ENCODE results near the gene RCAN3. TPM values are rescaled to one million over a fixed set of nuclear protein-coding genes. Genes with fewer than 3 reads are reported as not detected.

Gene RCAN3
- total and polyA plus RNA-seq, 2 of the 13 experiments (the other 11 are each of a cell fraction or from before 2014, with no cell fraction given): 12.2 to 13.3 TPM

GRCh38 chr1:24568475-24568874 is 65.8 kb downstream of the RCAN3 start:
- CTCF ChIA-PET (ENCODE audit: low intra/inter-chr PET ratio, low total read pairs): no interaction called here
- Histone ChIP-seq H3K4me1 (ENCODE audit: insufficient read depth, low read length) (peaks cover 78% of the 10 kb centered on the region), H3K4me2 (ENCODE audit: low read depth, low read length) (peak overlapping the region; percentile 90), H3K27me3 (ENCODE audit: control insufficient read depth in 1 of 2, insufficient read depth in 2 of 2, low read length in 2 of 2) (no peaks in the 10 kb centered on the region), H3K4me3 (replicated peaks in 1 of 3; ENCODE audit: insufficient read depth in 1 of 3, low read depth in 2 of 3, low read length in 3 of 3) (0 out of 6 replicates have a peak overlapping the region, but pooled peaks of 2 of the 3 experiments have one; percentile 36), H3K36me3 (replicated peaks in 1 of 2; ENCODE audit: control insufficient read depth in 1 of 2, insufficient read depth in 2 of 2, low read length in 2 of 2) (no peaks in the 10 kb centered on the region), H3K79me2 (ENCODE audit: insufficient read depth, low read length) (no peaks in the 10 kb centered on the region), H4K20me1 (ENCODE audit: insufficient read depth, low read length) (no peaks in the 10 kb centered on the region), H3K9me3 (ENCODE audit: low read length) (no peaks in the 10 kb centered on the region), H3K9ac (ENCODE audit: insufficient read depth, low read depth, low read length) (peak overlapping the region; percentile 52; the same call in 1 of the 2 replicates), H2AFZ (ENCODE audit: low read length) (no peak overlapping the region), H3K27ac (ENCODE audit: extremely low read length, insufficient read depth, low read length) (peak overlapping the region; percentile 84)
- in situ Hi-C loops (cut with HindIII; ENCODE audit: extremely low pct_ligation_motif_present, low pct_unique_long_range_greater_than_20kb) (no loop called here), intact Hi-C loops (cut with micrococcal nuclease; ENCODE audit: unreplicated experiment) (no loop called here)
- TF ChIP-seq YEATS2 (CRISPR knock-in tag; IDR thresholded peaks at IDR 0.05; ENCODE audit: borderline replicate concordance) (peak; percentile 3; the same call in 1 of the 2 replicates), ZNF616 (CRISPR knock-in tag; IDR thresholded peaks at IDR 0.05; ENCODE audit: low read depth) (no peak), ZNF503 (CRISPR knock-in tag; IDR thresholded peaks at IDR 0.05) (no peak), KDM1A (CRISPR knock-in tag; IDR thresholded peaks at IDR 0.05) (peak; percentile 21; the same call in 1 of the 2 replicates), E2F1 (CRISPR knock-in tag; IDR thresholded peaks at IDR 0.05) (0 out of 2 replicates have a peak, but pooled peaks have one; percentile 10), THAP11 (CRISPR knock-in tag; IDR thresholded peaks at IDR 0.05) (no peak), ZFP36 (IDR thresholded peaks at IDR 0.05; ENCODE audit: borderline replicate concordance, low read depth, low read length, partially characterized antibody) (peak; percentile 41), RERE (CRISPR knock-in tag; IDR thresholded peaks at IDR 0.05; ENCODE audit: low read depth) (no peak), HMGXB4 (CRISPR knock-in tag; IDR thresholded peaks at IDR 0.05; ENCODE audit: borderline replicate concordance in 1 of 2, low read depth in 1 of 2) (no peak), ZSCAN31 (CRISPR knock-in tag; IDR thresholded peaks at IDR 0.05; ENCODE audit: low read depth) (no peak), NAIF1 (CRISPR knock-in tag; IDR thresholded peaks at IDR 0.05; ENCODE audit: borderline replicate concordance) (no peak), ZNF768 (CRISPR knock-in tag; IDR thresholded peaks at IDR 0.05) (peak; percentile 87; the same call in 1 of the 2 replicates)
- DNase-seq (ENCODE audit: low spot score) (no peak), ATAC-seq (no peak), FAIRE-seq (no peak)
- POLR2A ChIA-PET: interaction anchor here (0.6 to 1.5 kb wide), 13 partner anchors 8 to 107 kb away, joined by 3 to 15 read pairs (median 3); partner anchors contain the start of genes NCMAP and RCAN3
- 68% methylated on average over 2 of the region's 2 CpGs for WGBS (ENCODE audit: low lambda C conversion rate)
- TSS peak; percentile 68 for BruUV-seq (replicated peaks)

Data from HepG2 (cell line).